ENCODE data around the gene CBLL1.

- TF ChIP-seq CTCF (IDR thresholded peaks at IDR 0.05; ENCODE audit: poor library complexity, severe bottlenecking) = no peak
- TF ChIP-seq TAF1 (IDR thresholded peaks at IDR 0.05; ENCODE audit: low read depth) = no peak
- no peak for TF ChIP-seq REST (IDR thresholded peaks at IDR 0.05; ENCODE audit: borderline replicate concordance)
Measured at GRCh38 chr7:107754642-107755041, 10.7 kb downstream of the CBLL1 start.
